GM18498 (cell line): ENCODE data around the gene ELP1.
"Not testable (repeated sequence)": the region's sequence is repeated elsewhere in the genome, so short reads cannot be mapped to it uniquely, and the experiment has no call there.

Source experiments
- ATAC-seq: cut with Tn5 transposase; IDR thresholded peaks from one replicate; pipeline ENCODE4 v1.9.1; 2021; ENCODE audit warnings: mild to moderate bottlenecking, moderate library complexity; ENCODE audit not compliant: unreplicated experiment

The ELP1 gene

DNA sequence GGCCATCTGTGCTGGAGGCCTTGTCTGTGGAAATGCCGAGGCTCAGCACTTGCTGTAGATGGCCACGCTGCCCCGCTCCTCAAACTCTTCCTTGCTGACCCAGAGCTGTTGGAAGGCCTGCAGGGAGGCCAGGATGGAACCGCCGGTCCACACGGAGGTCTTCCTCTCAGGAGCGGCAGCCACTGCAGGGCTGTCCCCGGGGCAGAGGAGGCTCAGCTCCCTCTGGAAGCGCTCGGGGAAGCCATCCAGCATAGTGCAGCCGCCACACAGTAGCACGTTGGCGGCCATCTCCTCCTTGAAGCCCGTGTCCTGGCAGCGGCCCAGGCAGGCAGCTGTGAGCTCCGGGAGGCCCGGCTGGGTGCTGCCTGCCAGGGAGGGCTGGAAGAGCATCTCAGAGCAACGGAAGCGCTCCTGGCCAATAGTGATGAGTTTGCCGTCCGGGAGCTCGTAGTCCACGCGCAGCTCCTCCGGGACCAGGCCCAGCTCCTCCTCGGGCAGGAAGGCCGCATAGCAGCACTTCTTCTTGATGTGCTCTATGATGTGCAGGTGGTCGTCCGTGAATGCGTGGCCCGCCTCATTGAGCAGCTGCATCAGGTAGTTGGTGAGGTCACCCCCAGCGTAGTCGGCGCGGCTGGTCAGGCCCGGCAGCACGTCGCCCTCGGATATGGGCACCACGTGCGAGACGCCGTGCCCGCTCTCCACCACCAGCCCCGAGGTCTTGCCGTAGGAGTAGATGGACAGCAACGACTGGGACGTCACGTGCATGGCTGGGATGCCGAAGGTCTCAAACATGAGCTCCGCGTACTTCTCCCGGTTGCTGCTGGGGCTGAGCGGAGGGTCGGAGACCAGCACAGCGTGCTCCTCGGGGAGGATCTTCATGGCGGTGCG, 79.0 kb downstream of the ELP1 start:
- no peak for ATAC-seq

GRCh38 chr9:108854094-108854493, 79.8 kb downstream of the ELP1 start:
- ATAC-seq: no peak

- no peak for ATAC-seq
Measured at GRCh38 chr9:108852079-108852478, 81.8 kb downstream of the ELP1 start.

DNA sequence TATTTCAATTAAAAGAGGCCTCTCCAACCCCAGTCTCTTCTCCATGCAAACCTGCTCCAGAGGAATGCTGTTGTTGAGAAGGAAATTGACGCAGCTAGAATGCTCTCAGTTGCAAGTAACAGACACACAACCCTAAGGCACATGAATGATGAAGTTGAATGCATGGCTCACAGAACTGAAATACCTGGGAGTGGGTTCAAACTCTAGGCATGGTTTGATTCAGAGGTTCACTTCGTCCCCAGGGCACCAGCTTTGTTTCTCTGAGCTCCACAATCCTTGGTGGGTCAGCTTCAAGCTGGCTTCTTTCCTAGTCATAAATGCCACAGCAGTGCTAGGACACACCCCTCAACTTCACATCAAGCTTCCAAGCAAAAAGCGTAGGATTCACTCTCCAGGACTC, 82.8 kb downstream of the ELP1 start:
- ATAC-seq: no peak

GRCh38 chr9:108850293-108850897, 83.5 kb downstream of the ELP1 start:
- ATAC-seq: no peak

- not testable (repeated sequence) for ATAC-seq
Measured at GRCh38 chr9:108848296-108848695, 85.6 kb downstream of the ELP1 start.

GRCh38 chr9:108845947-108846346, 88.0 kb downstream of the ELP1 start:
- ATAC-seq: no peak

DNA sequence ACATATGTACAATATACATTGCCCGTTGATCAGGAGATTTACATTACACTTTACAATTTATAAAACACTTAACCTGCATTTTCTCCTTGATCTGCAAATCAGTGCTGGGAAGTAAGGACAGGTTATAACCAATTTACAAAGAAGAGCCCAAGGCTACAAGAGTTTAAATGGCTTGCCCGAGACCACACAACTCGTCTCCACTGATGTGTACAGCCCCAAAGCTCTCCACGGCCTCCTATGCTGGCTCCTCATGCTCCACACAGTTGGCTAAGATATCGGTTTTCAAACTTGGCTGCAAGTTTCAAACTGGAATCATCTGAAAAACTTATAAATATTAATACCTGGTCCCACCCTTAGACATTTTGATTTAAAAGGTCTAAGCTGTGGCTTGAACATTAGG, 88.4 kb downstream of the ELP1 start:
- ATAC-seq: no peak

GRCh38 chr9:108844856-108845255, 89.1 kb downstream of the ELP1 start:
- ATAC-seq: no peak

GRCh38 chr9:108844391-108844790, 89.5 kb downstream of the ELP1 start:
- no peak for ATAC-seq

DNA sequence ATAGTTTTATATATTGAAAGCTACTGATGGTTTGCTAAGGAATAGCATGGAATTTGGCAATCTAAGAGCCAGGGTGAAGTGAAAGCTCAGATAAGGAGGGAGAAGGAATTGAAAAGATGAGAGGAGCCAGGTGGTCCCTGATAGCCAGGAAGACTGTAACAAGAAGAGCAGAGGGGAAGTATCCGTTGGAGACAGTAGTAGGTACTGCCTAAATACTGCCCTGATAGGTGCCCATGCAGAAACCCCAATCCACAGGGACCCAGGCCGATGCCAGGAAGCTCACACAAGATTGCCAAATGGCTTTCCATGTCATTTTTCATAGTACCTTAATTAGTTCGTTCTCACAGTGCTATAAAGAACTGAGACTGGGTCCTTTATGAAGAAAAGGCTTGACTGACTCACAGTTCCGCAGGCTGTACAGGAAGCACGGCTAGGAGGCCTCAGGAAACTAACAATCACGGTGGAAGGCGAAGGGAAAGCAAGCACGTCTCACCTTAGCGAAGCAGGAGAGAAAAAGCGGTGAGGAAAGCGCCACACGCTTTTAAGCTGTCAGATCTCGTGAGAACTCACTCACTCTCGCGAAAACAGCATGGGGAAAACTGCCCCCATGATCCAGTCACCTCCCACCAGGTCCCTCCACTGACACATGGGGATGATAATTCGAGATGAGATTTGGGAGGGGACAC, 91.2 kb downstream of the ELP1 start:
- ATAC-seq: no peak

DNA sequence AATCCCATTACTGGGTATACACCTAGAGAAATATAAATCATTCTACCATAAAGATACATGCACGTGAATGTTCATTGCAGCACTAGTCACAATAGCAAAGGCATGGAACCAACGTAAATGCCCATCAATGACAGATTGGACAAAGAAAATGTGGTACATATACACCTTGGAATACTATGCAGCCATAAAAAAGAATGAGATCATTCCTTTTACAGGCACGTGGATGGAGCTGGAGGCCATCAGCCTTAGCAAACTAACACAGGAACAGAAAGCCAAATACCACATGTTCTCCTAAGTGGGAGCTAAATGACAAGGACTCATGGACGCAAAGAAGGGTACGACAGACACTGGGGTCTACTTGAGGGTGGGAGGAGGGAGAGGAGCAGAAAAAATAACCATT, 94.4 kb downstream of the ELP1 start:
- not testable (repeated sequence) for ATAC-seq

DNA sequence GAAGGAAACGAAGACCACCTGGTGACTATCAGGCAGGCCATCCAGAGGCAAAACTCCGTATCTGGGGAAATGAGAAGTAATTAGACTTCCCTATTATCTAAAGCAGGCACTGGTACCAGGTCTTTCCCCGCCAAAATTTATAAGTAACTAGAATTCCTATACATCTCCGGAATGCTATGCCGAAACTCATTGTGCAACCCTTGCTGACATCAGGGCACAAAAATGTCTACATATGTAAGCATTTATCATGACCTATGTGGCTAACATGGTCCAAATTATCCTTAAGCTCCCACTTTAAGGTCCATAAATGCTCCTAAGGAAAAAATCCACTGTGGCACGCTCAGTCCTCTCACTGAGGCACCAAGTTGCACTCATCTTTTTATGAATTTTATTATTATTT, 95.9 kb downstream of the ELP1 start:
- ATAC-seq: no peak

- no peak for ATAC-seq
Measured at GRCh38 chr9:108837530-108837929, 96.4 kb downstream of the ELP1 start.

DNA sequence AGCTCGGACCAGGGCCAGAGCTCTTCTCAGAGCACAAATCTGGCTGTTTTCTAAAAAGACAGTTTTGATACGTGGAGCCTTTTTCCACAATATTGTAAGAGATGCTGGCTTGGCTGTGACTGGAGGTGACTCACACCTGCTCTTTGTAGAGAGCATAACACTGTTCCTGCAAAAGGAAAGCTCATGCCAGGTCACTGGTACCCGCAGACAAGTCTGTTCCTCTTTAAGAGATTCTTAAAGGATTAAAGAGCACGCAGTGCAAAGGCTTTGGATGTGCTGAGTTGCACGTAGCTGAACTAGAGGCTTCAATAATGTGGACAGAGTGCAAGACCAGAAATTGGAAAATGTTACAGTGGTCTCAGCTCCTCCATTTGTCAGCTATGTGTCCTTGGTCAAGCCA, 97.1 kb downstream of the ELP1 start:
- no peak for ATAC-seq

DNA sequence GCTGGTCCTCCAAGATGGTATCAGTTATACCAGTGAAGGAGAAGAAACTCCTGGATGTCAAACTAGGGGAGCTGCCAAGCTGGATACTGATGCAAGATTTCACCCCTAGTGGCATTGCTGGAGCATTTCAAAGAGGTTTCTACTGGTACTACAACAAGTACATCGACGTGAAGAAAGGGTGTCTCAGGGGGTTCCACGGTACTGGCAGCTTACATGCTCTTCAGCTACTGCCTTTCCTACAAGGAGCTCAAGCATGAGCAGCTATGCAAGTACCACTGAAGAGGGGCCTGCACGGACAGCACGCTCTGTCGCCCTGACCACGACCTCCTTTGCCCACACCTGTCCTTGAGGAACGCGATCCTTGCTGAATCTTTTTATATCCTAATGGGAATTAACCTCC, 97.6 kb downstream of the ELP1 start:
- no peak for ATAC-seq

GRCh38 chr9:108835831-108836230, 98.1 kb downstream of the ELP1 start:
- no peak for ATAC-seq

DNA sequence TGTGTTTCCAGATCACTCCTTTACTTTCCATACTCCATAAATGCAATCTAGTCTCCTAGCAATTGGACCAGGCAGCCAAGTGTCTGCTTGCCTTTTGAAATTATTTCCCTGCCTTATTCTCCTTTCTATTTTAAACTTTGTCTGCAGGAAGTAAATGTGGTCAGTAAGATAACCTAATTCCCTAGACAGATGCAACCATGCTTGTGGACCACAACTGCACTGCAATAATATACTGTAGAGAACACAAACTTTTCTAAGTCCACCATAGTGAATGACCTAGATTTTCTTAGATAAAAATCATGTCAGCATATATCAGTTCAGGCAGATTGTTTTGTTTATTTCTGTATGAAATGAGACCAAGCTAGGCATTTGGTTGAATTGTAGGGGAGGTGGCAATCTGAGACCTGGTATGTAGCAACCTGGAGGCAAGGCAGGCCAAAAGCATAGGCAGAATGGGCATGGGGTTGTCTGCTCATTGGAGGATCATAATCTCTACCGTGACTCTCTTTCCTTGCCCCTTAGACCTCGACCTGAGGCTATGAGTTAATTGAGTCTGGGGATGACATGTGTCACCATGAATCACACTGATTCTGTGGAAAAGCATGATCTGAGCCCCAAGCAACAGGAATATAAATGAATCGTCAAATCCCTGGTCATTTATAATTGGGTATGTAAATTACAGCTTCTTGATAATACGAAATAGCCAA, 98.8 kb downstream of the ELP1 start:
- ATAC-seq: no peak

DNA sequence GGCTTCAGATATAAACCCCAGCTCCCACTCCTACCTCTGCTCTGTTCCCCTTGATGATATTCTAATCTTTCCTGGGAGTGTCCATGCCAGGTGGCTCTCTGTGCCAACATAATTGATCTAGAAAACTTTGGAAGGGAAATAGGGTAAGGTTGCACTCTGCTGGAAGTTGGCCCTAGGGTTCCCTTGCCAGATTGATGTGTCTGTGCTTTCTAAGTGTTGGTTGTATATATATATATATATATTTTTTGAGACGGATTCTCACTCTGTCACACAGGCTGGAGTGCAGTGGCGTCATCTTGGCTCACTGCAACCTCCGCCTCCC, 101.8 kb downstream of the ELP1 start:
- no peak for ATAC-seq

- no peak for ATAC-seq
Measured at GRCh38 chr9:108831496-108832178, 102.3 kb downstream of the ELP1 start.

DNA sequence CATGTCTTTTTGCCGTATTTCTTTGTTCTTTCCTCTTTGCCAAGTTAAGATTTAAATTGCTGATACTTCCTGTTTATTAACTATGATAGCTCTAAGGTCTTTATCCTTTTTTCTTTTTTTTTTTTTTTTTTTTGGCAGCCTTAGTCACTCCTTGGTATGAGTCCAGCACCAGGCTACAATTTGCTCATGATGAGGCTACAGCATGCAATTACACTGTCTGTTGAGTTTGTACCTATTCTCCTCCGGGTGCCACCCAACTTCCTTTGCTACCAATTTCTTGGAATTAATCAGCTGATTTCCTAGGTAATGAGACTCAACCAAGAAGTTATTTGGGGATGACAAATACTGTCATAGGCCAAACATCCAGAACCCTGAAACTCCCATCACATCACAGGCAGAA, 103.7 kb downstream of the ELP1 start:
- ATAC-seq: no peak
